Measurements from ENCODE around the gene IGFL2. TPM values are rescaled to one million over a fixed set of nuclear protein-coding genes. Genes with fewer than 3 reads are reported as not detected.
"Not testable (repeated sequence)": the region's sequence is repeated elsewhere in the genome, so short reads cannot be mapped to it uniquely, and the experiment has no call there.

The IGFL2 gene
- total RNA-seq, 1 donor from 2014 or later, result not detected

DNA sequence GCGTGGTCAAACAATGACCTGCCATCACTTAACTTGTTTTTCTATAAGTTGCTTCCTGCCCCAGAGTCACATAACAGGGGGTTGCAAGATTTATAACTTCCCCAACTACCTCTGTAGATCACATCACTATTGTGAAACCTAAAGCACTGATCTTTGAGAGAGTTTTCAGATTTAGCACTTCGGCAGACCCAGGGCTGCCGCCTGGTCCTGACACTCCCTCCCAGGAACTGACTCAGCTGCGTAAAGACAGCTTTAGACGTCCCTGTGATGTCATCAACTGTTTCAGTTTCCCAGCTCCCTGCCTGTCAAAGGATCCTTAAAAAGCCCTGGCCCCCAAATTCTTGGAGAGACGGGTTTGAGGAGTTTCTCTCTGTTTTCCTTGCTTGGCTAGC lies 33.3 kb downstream of the IGFL2 start:
- intact Hi-C loops (cut with DNase I), result no loop called here

DNA sequence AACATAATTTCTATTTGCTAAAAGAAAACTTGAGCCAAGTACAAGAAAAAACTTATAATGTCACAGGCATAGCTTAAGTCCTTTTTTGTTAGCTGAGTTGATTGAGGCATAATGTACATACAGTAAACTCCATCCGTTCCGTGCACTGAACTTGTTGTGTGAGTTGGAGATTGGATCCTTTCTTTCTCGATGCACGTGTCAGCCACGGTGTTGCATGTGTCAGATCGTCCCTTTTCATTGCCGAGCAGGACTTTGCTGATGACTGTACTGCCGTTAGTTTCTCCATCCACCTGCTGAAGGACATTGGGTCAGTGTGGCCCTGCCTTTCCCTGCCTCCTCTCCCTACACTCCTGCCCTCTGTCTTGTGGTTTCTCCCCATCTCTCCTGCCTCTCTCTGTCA lies 34.4 kb downstream of the IGFL2 start:
- no peaks in the 10 kb centered on the region for H3K27me3 ChIP-seq
- TF ChIP-seq POLR2AphosphoS5 (IDR thresholded peaks at IDR 0.05; ENCODE audit: insufficient read depth in 1 of 2, low read depth in 1 of 2) (no peak), POLR2A (IDR thresholded peaks at IDR 0.05) (no peak)
- TF ChIP-seq, protein P1, sequence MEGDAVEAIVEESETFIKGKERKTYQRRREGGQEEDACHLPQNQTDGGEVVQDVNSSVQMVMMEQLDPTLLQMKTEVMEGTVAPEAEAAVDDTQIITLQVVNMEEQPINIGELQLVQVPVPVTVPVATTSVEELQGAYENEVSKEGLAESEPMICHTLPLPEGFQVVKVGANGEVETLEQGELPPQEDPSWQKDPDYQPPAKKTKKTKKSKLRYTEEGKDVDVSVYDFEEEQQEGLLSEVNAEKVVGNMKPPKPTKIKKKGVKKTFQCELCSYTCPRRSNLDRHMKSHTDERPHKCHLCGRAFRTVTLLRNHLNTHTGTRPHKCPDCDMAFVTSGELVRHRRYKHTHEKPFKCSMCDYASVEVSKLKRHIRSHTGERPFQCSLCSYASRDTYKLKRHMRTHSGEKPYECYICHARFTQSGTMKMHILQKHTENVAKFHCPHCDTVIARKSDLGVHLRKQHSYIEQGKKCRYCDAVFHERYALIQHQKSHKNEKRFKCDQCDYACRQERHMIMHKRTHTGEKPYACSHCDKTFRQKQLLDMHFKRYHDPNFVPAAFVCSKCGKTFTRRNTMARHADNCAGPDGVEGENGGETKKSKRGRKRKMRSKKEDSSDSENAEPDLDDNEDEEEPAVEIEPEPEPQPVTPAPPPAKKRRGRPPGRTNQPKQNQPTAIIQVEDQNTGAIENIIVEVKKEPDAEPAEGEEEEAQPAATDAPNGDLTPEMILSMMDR (IDR thresholded peaks at IDR 0.05), result no peak
- H3K9me3 ChIP-seq, result no peaks in the 10 kb centered on the region
- H3K4me1 ChIP-seq, result no peaks in the 10 kb centered on the region
- no peak overlapping the region for H3K4me3 ChIP-seq
- H3K27ac ChIP-seq, result no peak overlapping the region
- no peak for DNase-seq (ENCODE audit: extremely low spot score in 2 of 2)
- intact Hi-C loops (cut with DNase I), result no loop called here
- no peaks in the 10 kb centered on the region for H3K36me3 ChIP-seq

More for the DNA sequence above, 33.3 kb downstream of the IGFL2 start:
- DNase-seq (ENCODE audit: extremely low spot score in 2 of 2), result no peak
- Histone ChIP-seq H3K4me1 (no peaks in the 10 kb centered on the region), H3K4me3 (no peak overlapping the region), H3K9me3 (no peaks in the 10 kb centered on the region), H3K36me3 (no peaks in the 10 kb centered on the region), H3K27ac (no peak overlapping the region), H3K27me3 (no peaks in the 10 kb centered on the region)
- no peak for TF ChIP-seq POLR2A (IDR thresholded peaks at IDR 0.05)
- no peak for TF ChIP-seq POLR2AphosphoS5 (IDR thresholded peaks at IDR 0.05; ENCODE audit: insufficient read depth in 1 of 2, low read depth in 1 of 2)
- TF ChIP-seq, protein P1 (IDR thresholded peaks at IDR 0.05), result no peak

DNA sequence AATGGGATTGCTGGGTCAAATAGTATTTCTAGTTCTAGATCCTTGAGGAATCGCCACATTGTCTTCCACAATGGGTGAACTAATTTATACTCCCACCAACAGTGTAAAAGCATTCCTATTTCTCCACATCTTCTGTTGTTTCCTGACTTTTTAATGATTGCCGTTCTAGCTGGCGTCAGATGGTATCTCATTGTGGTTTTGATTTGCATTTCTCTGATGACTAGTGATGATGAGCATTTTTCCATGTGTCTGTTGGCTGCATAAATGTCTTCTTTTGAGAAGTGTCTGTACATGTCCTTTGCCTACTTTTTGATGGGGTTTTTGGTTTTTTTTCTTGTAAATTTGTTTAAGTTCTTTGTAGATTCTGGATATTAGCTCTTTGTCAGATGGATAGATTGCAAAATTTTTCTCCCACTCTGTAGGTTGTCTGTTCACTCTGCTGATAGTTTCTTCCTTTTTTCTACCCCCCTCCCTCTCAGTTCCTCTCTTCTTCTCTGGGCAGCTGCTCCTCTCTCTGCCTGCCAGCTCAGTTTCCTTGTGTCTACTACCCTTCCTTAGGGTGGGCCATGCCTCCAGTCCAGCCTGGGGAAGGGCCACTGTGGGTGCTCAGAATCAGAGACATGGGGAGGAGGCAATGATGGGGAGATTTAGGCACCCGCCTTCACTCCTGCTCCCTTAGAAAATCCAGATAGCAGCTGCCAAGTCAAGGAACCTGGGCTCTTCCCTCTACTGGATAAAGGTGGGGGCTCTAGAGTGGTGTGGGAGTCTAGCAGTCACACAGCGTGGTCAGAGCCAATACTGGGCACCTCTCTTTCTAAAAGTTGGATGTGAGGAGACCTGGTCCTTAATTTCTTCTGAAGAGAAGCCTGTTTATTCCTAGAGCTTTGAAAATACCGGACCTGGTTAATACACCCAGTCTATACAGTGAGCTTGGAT lies 37.0 kb downstream of the IGFL2 start:
- H3K27ac ChIP-seq; H3K36me3 ChIP-seq; intact Hi-C loops (cut with DNase I); H3K9me3 ChIP-seq; H3K27me3 ChIP-seq; H3K4me3 ChIP-seq; H3K4me1 ChIP-seq; DNase-seq (ENCODE audit: extremely low spot score in 2 of 2): not testable (repeated sequence)

DNA sequence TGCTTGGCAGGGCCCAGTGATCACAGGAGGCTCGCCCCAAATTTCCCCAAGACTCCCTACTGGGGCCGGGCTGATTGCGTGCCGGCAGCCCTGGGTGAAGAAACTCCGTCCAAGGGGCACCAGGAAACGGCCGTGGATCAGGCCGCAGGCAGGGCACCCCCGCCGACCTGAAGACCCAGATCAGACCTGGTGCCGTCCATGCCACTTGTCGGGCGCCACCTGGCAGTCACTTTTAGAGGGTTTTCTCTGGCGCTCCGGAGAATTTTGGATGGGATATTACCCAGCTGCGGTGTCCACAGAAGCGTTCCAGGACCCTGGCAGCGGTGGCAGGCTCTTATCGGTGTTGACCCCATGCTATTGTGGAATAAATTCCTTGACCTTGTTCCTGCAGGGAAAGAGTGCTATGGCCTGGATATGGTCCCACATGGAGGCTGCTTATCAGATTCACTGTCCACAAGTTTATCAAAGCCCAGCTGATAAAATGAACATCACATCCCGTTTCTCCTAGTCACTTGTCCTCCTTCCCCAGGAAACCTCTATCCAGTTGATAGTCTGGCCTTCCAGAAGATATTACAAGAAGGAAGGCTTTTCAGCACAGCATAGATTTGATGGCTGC lies 38.2 kb downstream of the IGFL2 start:
- intact Hi-C loops (cut with DNase I), result no loop called here
- Histone ChIP-seq H3K27ac (no peak overlapping the region), H3K4me3 (no peak overlapping the region), H3K4me1 (no peaks in the 10 kb centered on the region), H3K9me3 (no peaks in the 10 kb centered on the region), H3K27me3 (no peaks in the 10 kb centered on the region), H3K36me3 (no peaks in the 10 kb centered on the region)
- TF ChIP-seq, protein P1 (IDR thresholded peaks at IDR 0.05), result no peak
- TF ChIP-seq POLR2AphosphoS5 (IDR thresholded peaks at IDR 0.05; ENCODE audit: insufficient read depth in 1 of 2, low read depth in 1 of 2), result no peak
- TF ChIP-seq POLR2A (IDR thresholded peaks at IDR 0.05), result no peak
- no peak for DNase-seq (ENCODE audit: extremely low spot score in 2 of 2)

DNA sequence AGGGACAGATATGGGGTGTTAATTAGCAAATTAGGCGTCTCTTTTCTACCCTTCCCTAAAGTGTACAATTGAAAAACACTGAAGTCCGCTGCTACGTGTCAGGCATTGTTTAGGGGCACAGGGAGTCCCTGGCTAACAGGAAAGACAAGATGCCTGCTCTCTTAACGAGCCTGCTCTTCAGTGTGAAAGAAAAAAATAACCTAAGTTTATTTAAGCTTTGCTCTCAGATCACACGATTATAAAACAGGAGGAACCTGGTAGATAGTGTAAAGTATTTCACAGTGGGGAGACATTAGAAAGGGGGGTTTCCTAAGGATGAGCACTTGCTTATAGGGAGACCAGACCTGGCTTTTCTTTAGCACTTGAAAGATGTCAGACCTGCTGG lies 38.7 kb downstream of the IGFL2 start:
- no peak for DNase-seq (ENCODE audit: extremely low spot score in 2 of 2)
- TF ChIP-seq POLR2AphosphoS5 (IDR thresholded peaks at IDR 0.05; ENCODE audit: insufficient read depth in 1 of 2, low read depth in 1 of 2) (no peak), POLR2A (IDR thresholded peaks at IDR 0.05) (no peak)
- TF ChIP-seq, protein P1 (IDR thresholded peaks at IDR 0.05), result no peak
- no peaks in the 10 kb centered on the region for H3K27me3 ChIP-seq

More for the DNA sequence above, 38.7 kb downstream of the IGFL2 start:
- Histone ChIP-seq H3K36me3 (no peaks in the 10 kb centered on the region), H3K27ac (no peak overlapping the region), H3K9me3 (no peaks in the 10 kb centered on the region), H3K4me3 (no peak overlapping the region), H3K4me1 (no peaks in the 10 kb centered on the region)
- intact Hi-C loops (cut with DNase I), result no loop called here

All from vagina (tissue), 2 donors.